Measurements from ENCODE around the gene AGAP1.

Gene AGAP1

DNA sequence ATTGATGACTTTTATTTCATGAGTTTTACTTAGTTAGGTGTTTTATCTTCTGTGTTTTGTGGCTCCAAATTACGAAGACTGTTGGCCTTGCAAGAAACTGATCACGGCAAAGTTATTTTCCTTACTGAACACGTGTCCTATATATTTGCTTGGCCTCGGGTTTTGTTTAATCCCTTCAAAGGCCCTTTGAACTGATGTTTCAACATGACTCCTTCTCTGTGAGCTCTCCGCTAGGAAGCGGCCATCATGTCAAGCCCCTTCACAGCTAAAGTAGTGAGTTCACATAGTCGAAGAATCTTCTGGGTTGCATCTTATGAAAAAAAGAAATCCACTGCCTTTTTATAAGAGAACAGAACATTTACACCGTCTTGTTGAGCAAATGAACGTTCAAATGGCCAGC lies 515.0 kb downstream of the AGAP1 start:
- in situ Hi-C loops (cut with MboI; ENCODE audit: low sequenced_read_pairs): no loop called here

DNA sequence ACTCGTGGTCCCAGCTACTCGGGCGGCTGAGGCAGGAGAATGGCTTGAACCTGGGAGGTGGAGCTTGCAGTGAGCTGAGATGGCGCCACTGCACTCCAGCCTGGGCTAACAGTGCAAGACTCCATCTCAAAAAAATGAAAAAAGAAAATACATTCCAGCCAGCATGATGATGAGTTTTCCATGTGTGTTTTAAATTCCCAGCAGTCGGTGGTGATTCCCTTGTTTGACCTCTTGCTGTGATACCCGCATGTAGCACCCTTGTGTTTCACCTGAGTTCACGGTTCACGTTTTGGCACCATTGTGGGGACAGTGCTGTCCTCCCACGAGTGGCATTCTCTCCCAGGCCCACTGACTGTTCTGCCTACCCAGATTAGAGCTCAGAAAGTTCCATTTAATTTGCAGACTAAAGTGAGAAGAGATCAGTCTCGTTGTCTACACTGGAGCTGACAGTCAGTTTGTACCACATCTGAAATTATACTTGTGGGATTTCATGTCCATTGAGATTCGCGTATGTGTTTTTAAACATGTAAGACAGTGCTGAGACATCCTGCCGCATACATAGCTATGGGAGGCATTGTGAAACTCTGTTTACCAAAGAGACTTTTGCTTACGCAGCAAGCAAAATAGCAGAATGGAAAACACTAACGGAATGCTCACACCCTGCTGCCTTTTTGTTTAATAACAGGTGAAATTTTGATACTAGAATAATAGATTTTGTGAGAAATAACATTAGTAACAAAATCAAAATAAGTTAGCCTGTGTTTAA lies 517.3 kb downstream of the AGAP1 start:
- in situ Hi-C loops (cut with MboI; ENCODE audit: low sequenced_read_pairs): no loop called here

DNA sequence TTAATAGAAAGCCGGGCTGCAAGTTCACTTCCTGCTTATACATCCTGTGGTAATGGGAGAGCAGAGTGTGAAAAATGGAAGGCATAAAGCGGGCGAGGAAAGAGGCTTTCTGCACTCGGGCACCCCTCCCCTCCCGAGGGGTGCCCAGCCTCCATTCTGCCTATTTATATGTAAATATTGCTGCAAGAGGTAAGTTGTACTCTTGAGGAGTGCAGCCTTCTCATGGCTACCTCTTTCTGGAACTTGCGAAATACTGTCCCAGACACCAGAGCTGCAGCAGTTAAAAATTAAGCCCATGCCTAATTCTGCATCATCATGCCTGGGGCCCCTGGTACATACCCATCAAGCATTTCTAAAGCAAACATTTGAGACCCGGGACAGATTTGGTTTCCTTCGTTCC lies 518.3 kb downstream of the AGAP1 start:
- in situ Hi-C loops (cut with MboI; ENCODE audit: low sequenced_read_pairs): no loop called here

DNA sequence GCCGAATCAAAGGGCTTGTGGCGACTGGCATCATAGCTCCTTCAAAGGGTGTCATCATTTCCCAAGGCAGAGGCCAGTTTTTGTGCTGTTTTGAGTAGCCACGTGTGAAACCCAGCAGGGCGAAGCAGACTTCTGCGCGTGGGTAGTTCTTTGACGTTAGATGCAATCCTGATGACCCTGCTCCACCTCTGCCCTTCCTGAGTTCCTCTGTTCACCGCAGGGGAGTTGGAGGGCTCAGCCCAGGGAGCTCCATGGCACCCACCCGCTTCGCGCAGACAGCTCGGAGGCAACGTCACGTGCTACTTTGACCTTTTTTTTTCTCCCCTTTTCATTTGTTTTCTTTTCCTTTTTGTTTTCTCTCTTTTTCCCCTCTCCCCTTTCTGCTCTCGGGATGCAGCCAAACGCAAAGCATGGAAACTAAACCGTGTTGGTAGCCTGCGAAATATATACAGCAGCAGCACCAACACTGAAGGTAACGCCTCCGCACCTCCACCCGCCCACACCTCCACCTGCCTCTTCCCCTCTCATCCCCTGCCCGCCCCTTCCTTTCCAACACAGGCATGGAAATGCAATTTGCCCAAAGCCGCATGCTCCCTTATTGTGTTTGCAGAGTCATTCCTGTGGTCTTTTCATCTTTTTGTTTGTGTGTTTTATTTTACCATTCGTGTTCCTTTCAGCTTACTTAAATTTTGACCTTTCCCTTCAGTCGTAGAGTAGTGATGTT lies 520.7 kb downstream of the AGAP1 start:
- in situ Hi-C loops (cut with MboI; ENCODE audit: low sequenced_read_pairs): no loop called here

DNA sequence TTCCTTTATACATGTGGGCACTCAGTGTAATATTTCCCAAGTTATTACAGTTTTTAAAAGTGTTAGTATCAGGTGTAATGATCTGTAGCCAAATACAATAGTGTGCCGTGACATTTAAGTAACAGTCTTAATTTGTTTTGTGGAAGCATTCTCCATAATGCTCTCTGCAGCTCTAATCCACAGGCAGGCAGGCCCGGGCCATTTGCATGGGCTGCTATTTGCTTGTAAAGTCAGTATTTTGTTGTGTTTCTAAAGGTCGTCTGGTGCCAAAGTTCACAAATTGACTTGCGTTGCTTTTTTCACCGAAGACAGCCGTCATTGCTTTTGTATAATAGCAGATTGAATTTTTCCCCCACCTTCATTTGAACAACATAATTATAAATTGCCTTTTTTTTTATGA lies 521.3 kb downstream of the AGAP1 start:
- in situ Hi-C loops (cut with MboI; ENCODE audit: low sequenced_read_pairs): no loop called here

DNA sequence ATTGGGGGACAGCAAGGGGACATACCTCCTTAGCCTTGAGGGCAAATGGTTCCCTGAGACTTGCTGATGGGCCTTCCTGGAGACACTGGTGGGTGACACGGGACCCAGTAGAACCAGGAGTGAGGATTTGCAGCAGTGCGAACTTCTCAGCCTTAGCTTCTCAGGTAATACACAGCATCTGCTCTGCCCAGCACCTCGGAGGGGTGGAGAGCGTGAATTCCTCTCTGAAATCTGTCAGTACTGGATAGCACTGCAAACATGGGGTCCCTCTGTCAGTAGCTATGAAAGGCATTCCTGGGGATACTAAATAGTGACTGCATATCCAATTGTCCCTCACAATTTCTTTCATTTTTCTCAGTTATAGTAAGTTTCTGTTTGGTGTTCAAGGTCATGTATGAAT lies 522.7 kb downstream of the AGAP1 start:
- in situ Hi-C loops (cut with MboI; ENCODE audit: low sequenced_read_pairs): no loop called here

DNA sequence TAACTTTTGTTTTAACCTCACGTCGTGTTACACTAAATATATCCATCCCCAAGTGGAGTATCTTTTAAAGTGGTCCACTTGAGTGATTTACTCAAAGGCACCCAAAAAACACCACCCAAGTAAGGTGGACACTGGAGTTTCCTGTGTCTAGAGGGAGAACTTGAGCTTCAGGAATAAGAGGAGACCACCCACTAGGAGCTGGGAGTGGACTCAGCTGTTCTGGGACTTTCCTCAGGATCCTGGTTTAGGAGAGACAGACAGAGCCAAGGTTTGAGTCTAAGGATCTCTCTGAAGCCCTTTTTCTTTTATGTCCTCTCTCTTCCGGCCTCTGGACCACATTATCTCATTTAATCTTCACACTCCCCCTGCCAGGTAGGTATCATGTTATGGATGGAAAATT lies 523.6 kb downstream of the AGAP1 start:
- in situ Hi-C loops (cut with MboI; ENCODE audit: low sequenced_read_pairs): no loop called here

DNA sequence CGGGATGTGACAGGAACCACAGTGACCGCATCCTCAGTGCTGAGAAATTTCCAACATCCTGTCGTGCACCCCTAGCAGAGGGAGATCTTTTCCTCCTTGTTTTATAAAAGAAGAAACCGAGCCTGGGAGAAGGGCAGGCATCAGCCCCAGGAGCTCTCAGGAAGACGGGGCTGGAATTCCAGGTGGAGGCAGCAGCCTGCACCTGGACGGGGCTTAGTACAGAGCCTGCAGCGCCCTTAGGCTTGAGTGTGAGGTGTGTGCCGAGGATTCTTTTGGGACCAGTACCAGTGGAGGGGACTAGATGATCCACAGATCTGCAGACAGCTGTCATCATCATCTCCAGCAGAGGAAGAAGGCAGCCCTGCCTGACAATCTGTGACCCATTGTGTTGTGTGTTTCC lies 525.6 kb downstream of the AGAP1 start:
- in situ Hi-C loops (cut with MboI; ENCODE audit: low sequenced_read_pairs): no loop called here

DNA sequence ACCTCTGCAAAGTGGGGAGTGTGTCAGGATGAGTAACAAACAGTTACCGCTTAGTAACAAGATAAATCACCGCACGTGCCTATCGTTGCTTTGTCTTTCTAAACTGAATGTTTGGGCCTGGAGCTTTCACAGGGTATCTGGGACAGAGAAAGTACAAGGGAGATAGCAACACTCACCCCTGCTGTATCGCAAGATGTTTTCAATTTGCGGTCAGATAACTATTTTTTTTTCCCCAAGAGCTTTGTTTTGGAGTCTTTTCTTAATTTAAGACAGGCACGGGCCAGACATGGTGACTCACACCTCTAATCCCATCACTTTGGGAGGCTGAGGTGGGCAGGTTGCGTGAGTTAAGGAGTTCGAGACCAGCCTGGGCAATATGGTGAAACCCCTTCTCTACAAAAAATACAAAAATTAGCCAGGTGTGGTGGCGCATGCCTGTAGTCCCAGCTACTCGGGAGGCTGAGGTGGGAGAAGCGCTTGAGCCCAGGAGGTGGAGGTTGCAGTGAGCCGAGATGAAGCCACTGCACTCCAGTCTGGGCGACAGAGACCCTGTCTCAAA lies 527.7 kb downstream of the AGAP1 start:
- in situ Hi-C loops (cut with MboI; ENCODE audit: low sequenced_read_pairs): no loop called here

DNA sequence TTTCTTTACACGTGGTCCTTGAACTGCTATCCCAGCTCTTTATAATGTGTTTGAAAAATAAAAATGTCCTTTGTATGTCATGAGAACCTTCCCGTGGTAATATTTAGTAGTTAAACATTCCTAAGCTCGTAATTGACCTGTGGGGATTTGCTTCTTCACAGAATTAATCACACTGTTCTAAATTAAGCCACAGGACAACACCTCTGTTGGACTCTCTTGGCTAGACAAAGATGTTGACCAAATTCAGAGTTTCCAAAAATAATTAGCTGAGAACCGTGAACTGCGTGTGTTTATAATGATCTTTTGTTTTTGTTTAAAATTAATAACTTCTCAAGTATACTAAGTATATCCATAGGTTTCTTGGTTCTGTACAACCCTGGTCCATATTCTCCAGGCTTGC lies 528.3 kb downstream of the AGAP1 start:
- in situ Hi-C loops (cut with MboI; ENCODE audit: low sequenced_read_pairs): no loop called here

DNA sequence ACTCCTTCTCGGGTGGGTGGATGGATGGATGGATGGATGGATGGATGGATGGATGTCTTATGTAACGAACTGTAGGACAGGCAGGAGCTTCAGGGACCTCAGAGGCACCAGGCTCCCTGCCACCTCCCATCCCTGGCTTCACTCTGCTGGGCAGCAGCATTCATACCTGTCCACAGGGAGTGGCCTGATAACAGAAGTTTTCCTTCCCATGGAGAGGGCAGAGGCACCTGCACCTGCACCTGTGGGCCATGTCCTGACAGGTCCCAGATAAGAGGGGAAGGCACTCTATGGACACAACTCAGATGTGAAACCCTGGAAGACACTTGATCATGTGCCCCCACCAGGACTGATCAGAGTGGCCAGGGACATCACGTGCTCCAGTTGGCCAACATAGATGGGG lies 532.0 kb downstream of the AGAP1 start:
- in situ Hi-C loops (cut with MboI; ENCODE audit: low sequenced_read_pairs): no loop called here

DNA sequence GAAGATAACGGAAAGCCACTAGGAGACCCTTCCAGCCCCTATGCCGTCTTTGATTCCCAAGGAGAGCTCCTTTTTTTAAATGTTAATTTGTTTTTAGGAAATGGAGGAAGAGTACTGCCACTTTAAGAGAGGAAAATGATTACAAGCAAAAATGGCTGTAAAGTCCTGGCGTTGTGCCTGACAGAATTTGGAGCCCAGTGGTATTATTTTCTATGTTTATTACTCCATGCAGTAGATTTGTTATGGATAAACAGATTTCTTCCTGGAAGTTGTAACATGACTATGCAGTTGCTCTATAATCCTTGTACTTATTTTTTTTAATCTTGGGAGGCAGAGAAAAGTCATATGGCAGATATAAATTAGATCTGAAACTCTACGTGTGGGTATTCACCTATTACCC lies 533.0 kb downstream of the AGAP1 start:
- in situ Hi-C loops (cut with MboI; ENCODE audit: low sequenced_read_pairs): no loop called here

DNA sequence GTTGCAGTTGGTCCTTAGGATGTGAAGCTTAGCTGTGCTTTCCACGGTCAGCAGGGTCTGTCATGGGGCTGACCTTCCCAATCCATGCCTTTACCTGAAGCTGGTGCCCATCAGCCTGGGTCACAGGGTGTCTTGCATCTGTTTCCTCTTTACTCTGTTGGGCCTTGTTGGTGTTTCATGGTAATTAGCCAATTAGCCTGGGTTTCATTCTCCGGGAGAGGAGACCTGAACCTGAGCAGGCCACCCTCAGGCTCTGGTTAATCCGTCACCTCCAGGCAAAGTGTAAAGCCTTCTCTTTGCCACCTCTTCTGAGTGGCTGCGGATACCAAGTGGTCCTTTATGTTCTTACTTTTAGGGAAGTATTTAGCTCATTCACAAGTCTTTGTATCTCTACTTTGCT lies 534.2 kb downstream of the AGAP1 start:
- in situ Hi-C loops (cut with MboI; ENCODE audit: low sequenced_read_pairs): no loop called here

DNA sequence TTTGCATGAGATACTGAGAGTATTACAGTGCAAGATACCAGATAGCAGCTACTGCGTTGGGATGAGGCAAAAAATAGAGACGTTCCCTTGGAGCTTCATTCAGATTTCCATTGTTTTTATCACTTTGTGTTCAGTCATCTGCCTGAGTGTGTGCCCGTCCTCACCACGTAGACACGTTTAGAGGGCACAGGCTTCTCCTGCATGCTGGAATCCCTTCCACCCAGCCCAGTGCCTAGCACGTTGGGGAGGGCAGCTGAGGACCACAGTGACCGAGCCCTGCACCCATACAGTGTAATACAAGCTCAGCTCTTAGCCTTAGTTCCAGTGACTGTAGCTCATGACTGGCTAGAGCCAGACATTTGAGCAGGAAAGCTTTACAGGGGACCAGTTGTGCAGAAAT lies 539.6 kb downstream of the AGAP1 start:
- in situ Hi-C loops (cut with MboI; ENCODE audit: low sequenced_read_pairs): no loop called here

DNA sequence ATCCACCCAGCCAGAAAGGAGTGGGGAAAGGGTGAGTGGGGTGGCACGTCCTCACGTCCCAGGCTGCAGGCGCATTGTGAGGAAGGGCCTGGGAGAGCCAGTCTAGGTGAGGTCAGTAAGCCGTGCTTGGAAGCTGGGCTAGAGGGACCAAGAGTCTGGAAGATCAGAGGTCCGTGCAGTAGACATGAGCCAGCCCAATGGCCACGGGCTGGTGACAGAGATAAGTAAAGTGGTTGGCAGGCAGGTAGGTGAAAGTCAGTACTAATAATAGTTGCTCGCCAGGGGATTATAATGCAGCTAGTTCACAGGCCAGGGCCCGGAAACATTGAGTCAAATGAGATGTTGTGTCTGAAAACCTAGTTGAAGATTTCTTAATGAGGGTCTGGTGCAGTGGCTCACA lies 541.1 kb downstream of the AGAP1 start:
- in situ Hi-C loops (cut with MboI; ENCODE audit: low sequenced_read_pairs): no loop called here

DNA sequence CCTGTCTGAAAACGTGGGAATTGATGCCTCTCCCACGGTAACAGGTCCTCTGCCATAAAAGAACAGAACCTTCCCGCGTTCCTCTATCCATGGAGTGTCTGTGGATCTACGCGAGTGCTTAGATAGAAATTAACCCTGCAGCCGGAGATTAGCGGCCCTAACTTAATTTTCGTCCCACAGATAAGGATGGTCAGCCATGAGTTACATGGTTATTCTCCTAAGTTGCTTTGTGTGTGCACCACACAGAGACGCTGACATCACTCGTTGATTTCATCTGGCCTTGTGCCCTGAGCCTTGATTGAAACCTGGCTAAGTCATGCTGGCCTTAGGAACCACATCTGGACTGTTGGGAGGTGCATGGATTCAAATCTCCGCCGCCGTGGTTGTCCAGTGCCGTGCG lies 542.2 kb downstream of the AGAP1 start:
- in situ Hi-C loops (cut with MboI; ENCODE audit: low sequenced_read_pairs): no loop called here

DNA sequence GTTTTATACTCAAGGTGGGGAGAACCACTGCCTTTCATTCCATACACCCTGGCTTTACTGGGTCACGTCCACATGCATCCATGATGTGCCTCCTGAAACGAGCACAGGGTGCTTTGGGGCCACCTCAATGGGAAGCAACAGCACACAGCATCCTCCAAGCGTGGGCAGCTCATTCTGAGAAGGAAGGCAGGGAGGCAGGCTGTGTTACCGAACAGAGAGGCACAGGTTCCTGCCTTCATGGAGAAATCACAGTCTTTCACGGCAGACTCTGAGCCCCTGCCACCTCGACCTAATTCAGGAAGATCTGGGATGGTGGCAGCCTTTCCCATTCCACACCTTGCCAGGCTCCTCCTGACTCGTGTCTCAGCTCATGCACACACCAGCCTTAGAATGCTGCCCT lies 544.3 kb downstream of the AGAP1 start:
- in situ Hi-C loops (cut with MboI; ENCODE audit: low sequenced_read_pairs): no loop called here

DNA sequence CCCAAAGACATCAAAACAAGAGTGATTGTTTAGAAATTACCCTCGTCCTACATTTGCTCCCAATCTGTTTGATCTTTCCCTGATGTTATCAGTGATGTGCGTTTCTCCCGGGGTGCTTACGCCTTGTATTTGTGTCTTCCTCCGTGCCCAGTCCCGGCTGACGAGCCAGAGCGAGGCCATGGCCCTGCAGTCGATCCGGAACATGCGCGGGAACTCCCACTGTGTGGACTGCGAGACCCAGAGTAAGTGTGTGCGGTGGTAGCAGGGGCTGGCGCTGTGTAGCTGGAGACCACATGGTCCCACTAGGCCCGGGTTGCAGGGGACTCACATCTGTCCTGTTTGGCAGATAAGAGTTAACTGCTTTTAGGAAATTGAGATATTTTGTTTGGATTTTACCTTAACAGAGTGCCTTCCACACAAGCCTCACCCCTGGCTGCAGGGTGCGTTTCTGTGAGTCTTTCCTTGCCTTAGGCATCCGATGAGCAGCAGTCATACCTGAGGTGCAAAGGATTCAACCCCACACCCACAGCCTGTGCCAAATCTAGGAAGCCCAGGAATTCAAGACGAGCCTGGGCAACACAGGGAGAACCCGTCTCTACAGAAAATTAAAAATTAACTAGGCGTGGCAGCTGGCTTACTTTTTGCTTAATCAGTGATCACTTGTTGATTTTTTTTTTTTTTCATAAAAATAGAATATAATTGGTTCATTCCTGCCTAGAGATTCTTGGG lies 546.9 kb downstream of the AGAP1 start:
- in situ Hi-C loops (cut with MboI; ENCODE audit: low sequenced_read_pairs): no loop called here

DNA sequence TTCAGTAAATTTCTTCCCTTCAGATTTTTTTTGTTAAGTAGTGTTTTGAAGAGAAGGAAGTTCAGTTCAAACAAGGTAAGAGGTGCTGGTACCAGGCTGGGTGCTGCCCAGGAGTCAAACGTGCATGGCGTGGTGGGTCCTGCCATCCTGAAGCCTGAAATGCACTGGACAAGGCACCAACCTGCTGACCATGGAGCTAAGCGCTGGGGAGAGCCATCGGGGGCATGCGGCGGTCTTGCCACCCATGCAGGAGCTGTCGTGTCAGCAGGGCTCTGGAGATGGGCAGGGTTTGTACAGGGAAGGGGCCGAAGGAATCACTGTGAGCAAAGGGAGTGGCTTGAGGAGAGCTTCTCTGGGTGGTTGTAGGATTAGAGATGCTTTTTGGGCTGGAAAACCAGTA lies 547.8 kb downstream of the AGAP1 start:
- in situ Hi-C loops (cut with MboI; ENCODE audit: low sequenced_read_pairs): no loop called here

DNA sequence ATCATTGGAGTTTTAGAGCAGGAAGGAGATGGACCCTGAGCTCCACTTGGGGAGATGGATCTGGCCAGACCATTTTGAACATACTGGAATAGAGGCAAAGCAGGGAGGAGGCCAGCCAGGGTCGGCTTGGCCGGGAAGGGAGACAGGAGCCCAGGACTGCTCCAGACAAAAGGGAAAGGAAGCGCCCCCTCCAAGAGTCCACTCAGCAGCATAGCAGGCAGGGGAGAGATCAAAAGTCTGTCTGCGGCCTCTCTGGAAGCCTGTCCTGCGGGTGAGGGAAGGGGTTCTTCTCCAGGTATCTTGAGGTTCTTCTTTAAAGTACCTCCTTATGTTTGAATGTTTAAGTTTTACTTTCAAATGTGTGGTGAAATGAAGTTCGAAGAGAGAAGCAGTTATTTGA lies 548.2 kb downstream of the AGAP1 start:
- in situ Hi-C loops (cut with MboI; ENCODE audit: low sequenced_read_pairs): no loop called here

DNA sequence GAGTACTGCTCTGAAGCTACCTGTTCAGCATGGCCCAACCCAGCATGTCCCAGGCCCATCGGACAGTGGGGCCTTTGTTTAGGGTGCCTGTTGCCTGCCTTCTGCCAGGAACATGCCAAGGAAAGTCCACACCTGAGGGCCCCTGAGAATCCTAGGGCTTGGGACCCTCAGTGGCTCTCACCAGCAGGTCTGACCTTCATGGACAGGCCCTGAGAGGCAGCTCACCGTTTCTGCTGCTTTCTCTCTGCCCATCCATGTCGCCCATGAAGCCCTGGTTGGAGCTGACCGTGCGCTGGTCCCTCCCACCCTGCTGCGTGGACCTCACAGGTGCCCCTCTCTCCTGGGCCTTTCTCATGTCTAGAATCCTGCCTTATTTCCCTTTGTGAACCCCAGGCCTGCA lies 550.3 kb downstream of the AGAP1 start:
- in situ Hi-C loops (cut with MboI; ENCODE audit: low sequenced_read_pairs): no loop called here
